GM21825 (cell line): ENCODE measurements around the gene STAP2.
A peak's percentile ranks its signal among the peaks of the same experiment; 100 is the strongest.
"Not testable (repeated sequence)": the region's sequence is repeated elsewhere in the genome, so short reads cannot be mapped to it uniquely, and the experiment has no call there.

Source experiments
- ATAC-seq: cut with Tn5 transposase; IDR thresholded peaks from one replicate; pipeline ENCODE4 v1.9.1; 2021; ENCODE audit warnings: mild to moderate bottlenecking, moderate library complexity; ENCODE audit not compliant: unreplicated experiment

STAP2 gene

GRCh38 chr19:4328991-4329681, 9.5 kb downstream of the STAP2 start:
- not testable (repeated sequence) for ATAC-seq

- ATAC-seq, result peak; percentile 73
These were observed 10.2 kb downstream of the STAP2 start for GRCh38 chr19:4328243-4328990.

GRCh38 chr19:4327877-4328242, 10.8 kb downstream of the STAP2 start:
- ATAC-seq, result no peak

GRCh38 chr19:4327252-4327876, 11.3 kb downstream of the STAP2 start:
- ATAC-seq, result no peak

GRCh38 chr19:4326837-4327251, 11.8 kb downstream of the STAP2 start:
- no peak for ATAC-seq

GRCh38 chr19:4326215-4326836, 12.3 kb downstream of the STAP2 start:
- ATAC-seq, result no peak

GRCh38 chr19:4324228-4324627, 14.4 kb downstream of the STAP2 start:
- ATAC-seq, result no peak

- no peak for ATAC-seq
These were observed 14.9 kb downstream of the STAP2 start for GRCh38 chr19:4323692-4324091.

GRCh38 chr19:4322942-4323665, 15.5 kb downstream of the STAP2 start:
- no peak for ATAC-seq

- no peak for ATAC-seq
These were observed 18.2 kb downstream of the STAP2 start for GRCh38 chr19:4320419-4320818.

- ATAC-seq, result no peak
These were observed 19.4 kb downstream of the STAP2 start for GRCh38 chr19:4319067-4319718.

GRCh38 chr19:4318460-4318859, 20.2 kb downstream of the STAP2 start:
- no peak for ATAC-seq

- no peak for ATAC-seq
These were observed 21.7 kb downstream of the STAP2 start for GRCh38 chr19:4316956-4317355.

- ATAC-seq, result no peak
These were observed 24.7 kb downstream of the STAP2 start for GRCh38 chr19:4313847-4314490.

GRCh38 chr19:4310247-4311121, 28.1 kb downstream of the STAP2 start:
- ATAC-seq, result no peak

- ATAC-seq, result no peak
These were observed 33.0 kb downstream of the STAP2 start for GRCh38 chr19:4305659-4306058.

GRCh38 chr19:4305257-4305612, 33.4 kb downstream of the STAP2 start:
- ATAC-seq, result no peak

GRCh38 chr19:4304538-4305256, 33.9 kb downstream of the STAP2 start, which contains the start of gene FSD1:
FSD1 (plus strand) TSS chr19:4304598; CDS start chr19:4304747, 149 bp downstream.
- no peak for ATAC-seq
